HG03432 (cell line): Measurements from ENCODE around the gene ALDH1L1.
"Not testable (repeated sequence)": the region's sequence is repeated elsewhere in the genome, so short reads cannot be mapped to it uniquely, and the experiment has no call there.

Experiments
- ATAC-seq: cut with Tn5 transposase; IDR thresholded peaks from one replicate; pipeline ENCODE4 v1.9.1; 2021; ENCODE audit warnings: mild to moderate bottlenecking, moderate library complexity; ENCODE audit not compliant: unreplicated experiment

ALDH1L1 gene

DNA sequence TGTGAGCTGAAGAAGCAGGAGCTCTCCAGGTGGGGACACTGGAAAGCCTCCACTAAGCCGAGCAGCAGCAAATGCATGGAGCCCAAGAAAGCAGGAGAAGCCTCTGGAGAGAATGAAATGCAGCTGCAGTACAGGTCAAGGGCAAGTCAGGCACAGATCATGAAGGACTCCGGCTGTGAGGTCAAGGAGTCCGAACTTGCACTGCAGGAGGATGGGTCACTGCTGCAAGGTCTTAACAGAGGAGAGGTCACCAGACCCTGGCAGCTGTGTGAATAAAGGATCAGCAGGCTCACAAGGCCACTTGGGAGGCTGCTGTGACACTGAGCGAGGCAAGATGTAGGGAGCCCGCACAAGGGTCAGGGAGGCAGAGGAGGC lies 71.7 kb downstream of the ALDH1L1 start:
- ATAC-seq = no peak

DNA sequence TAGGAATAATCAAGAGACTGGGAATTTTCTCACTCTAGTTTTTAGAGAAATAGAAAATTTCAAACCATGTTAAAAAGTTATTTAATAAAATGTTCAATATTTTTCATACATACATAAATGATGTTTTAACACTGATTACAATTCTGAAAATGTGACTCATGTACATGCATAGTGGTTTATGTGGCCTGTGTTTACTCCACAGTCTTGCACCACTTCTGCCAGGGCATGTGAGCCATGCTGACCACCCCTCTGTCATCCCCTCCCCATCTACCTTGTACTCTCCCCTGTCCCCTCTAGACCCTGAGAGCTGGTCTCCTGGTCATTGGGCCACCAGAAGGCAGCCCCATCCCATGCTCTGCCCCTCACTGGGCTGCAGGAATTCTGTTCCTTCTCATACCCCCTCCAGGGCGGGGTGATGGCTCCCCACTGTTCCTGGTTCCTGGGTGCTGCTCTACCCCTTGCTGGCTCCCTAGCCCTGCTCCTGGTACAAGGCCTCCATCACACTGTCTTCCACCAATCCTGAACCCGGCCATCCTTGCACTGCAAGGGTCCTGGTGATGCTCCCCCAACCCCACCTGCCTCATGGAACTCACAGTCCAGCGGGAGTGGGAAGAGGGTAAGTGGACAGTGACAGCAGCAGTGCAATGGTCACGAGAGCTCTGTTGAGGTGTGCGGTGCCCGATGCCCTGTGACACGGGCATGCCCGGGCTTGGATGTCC lies 72.3 kb downstream of the ALDH1L1 start:
- no peak for ATAC-seq

DNA sequence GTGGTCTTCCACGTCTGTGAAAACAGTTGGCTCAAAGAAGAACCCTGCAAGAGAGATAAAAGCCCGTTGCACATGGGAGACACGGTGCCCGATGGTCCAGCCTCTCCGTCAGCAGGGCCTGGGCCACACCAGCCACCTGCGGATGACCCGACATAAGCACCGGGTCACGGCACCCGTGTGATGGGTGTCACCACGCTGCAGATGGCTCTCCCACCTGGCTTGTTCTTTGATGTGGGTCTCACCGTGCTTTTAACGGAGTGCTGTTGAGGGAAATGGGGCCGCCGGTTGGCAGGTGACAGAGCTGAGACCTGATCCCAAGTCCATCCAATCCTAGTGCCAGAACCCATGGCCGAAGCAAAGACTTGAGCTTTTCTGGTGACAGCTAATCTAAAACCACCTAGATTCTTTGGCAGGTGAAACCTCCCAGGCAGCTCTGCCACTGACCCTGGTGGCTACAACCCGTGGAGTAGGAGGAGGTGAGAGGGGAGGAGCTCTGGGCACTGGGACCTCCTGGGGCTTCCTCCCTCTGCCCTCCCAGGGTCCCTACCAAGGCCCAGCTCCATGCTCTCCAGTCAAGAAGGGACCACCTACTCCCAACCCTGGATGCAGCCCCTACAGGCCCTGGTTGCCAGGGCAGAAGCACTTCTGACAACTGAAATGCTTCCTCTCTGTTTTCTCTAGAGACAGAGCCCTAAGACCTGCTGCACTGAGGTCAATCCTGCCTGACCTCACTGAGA lies 73.0 kb downstream of the ALDH1L1 start:
- ATAC-seq = no peak

DNA sequence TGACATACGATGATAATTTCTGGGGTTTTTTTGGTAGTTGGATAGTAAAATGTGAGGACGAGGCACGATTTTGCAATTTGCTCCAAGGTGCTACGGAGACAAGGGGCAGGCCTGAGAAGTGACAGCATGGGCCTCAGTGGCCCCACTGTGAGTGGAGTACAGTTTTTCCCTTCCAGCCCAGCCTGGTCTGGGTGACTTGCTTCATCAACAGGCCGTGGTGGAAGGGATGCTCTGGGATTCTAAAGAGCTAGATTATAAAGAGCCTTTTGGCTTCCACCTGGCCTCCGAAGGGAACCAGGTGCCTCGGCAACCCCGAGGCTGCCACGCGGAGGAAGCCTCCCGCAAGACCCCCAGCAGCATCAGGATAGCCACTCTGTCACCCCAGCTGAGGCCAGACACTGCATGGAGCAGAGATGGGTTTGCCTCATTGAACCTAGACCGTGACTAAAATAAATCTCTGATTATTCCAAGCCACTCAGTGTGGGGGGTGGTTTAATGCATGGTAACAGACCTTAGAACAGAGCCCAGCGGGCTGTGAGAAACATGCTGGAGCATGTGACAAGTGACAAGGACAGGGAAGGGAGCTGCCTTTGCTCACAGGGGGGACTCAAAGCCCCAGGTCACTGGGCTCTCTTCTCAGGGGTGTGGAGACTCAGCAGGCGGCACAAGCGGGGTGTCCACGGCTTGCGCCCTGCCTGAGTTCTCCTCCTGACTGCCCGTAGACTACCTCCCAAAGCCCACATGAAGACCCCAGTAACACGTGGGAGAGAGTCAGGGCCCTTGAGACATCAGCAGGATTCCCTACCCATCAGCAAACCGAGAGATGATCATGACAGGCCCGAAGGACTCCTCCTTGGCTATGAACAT lies 73.8 kb downstream of the ALDH1L1 start:
- ATAC-seq = no peak

GRCh38 chr3:126105691-126106187 lies 74.6 kb downstream of the ALDH1L1 start:
- ATAC-seq = no peak

DNA sequence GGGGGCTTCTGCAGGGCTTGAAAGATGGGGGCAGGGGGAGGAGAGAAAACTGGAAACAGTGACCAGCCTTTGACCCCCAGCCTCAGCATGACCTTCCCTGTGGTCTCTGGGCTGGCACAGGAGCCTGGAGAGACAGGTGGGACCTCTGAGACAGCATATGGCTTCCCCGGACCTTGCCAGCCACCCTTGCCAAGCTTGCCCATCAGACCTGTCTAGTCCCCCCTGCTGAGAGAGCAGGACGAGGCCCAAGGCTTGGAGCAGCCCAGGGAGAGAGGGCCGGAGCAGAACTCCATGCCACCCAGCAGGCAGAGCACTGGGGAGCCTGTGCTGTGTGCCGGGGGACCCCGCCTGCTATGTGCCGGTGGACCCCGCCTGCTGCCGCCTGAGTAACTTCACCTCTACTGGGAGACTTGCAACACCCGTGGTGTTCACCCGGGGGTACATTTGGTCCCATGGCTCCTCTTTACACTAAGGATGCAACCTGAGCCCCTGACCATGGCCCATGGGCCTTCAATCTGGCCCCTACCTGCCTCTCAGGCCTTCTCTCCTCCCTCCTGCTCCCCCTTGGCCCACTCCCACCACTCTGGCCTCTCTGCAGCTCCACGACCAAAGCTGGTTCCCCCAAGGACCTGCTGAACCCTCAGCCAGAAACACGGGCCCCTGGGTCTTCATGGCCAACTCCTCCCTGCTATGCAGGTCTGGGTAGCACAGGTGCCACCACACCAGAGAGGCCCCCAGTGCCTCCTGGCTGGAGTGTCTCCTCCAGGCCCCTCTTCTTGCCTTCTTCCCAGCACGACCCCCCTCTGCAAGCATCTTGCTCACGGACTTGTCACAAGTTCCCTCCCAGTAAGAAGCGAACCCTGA lies 75.4 kb downstream of the ALDH1L1 start:
- ATAC-seq = no peak

GRCh38 chr3:126104028-126104635 lies 76.3 kb downstream of the ALDH1L1 start:
- no peak for ATAC-seq

DNA sequence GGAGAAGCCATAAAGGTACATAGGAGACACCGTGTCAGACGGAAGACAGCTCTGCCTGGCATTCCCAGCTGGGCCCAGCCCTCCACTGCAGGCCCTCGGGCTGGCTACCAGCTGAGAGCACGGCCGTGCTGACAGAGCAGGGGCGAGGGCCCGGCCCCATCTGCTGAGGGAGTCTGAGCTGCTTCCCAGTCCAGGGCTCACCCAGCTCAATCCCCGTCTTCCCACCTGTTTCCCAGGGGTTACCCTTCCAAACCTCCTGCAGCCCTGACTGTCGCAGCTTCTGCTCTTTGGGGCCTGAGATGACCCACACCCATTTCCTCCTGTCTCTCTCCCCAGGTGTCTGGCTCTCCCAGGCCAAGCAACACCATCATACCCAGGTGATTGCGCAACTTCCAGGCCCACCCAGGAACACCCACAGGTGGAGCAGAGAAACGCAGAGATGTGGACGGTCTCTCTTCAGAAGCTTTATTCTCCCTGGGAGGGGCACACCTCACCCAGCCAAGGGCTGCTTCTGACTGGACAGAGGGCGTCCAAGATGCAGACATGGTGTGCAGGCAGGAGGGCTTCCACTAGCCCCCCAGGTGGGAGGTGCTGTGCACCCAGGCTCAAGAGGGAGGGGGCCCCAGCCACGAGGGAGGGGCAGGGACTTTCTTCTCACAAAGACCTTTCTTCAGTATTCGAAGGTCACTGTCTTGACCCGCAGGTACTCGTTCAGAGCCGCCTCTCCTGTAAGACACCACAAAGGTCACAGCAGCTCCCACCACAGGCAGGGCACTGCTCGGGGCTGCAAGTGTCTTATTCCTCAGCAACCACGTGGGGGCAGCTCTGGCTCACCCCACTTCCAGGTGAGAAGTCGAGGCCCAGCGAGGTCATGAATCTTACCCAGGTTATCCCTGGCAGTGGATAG lies 77.0 kb downstream of the ALDH1L1 start:
- ATAC-seq = no peak

DNA sequence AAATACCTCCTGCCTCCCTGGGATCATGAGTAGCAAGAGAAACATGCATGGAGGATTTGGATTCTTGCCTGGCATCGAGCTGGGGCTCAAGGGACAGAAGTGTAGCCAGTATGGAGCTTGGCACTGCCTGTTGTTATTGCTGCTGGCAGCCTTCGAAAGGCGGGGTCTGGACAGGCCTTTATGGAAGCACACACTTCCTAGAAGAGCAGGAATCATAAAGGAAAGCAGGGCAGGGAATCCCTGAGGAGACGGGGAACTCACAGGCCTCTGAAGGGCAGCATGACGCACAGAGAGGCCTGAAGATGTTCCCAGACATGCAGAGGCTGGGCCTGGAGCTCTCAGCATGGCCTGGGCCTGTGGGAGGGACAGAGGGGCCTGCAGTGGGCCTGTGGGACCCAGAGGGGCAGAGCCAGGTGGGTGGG lies 77.8 kb downstream of the ALDH1L1 start:
- no peak for ATAC-seq

- ATAC-seq = no peak
These were observed 78.4 kb downstream of the ALDH1L1 start for GRCh38 chr3:126102011-126102410.

- ATAC-seq = no peak
These were observed 78.8 kb downstream of the ALDH1L1 start for GRCh38 chr3:126101521-126101982.

GRCh38 chr3:126100634-126101301 lies 79.6 kb downstream of the ALDH1L1 start:
- peak; percentile 39 for ATAC-seq

DNA sequence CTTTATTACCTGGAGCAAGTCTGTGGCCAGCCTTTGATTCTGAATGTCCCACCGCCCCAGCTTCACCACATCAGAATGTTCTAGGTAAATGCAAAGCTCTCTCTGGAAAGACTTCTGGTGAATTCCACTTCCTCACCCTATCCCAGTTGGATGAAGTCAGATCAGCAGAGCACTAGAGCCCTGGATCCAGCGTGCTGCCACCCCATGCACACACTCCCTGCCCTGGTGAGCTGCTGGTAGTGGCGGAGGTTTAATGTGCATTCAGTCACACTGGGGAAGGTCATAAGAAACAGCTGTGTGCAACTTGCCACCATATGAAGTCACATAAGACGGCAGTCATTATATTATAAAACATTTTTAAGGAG lies 80.1 kb downstream of the ALDH1L1 start:
- no peak for ATAC-seq

- no peak for ATAC-seq
These were observed 82.0 kb downstream of the ALDH1L1 start for GRCh38 chr3:126098391-126098858.

DNA sequence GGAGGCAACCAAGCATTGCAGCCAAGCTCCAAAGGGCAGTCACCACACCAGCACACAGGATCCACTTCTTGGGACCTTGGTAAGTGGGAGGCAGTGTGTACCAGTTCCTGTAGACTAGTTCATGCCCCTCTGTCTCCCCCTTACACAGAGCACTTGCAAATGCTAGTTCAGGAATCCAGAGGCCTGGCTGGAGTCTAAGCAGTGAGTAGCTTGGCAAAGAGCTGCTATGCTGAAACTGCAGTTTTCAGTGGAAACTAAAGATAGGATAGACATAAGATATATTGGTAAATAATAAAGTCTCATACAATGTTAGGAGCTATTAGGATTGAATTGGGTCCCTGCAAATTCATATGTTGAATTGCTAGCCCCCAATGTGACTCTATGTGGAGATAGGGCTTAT lies 82.6 kb downstream of the ALDH1L1 start:
- no peak for ATAC-seq

- not testable (repeated sequence) for ATAC-seq
These were observed 84.1 kb downstream of the ALDH1L1 start for GRCh38 chr3:126096274-126096673.

- not testable (repeated sequence) for ATAC-seq
These were observed 88.3 kb downstream of the ALDH1L1 start for GRCh38 chr3:126092128-126092527.

DNA sequence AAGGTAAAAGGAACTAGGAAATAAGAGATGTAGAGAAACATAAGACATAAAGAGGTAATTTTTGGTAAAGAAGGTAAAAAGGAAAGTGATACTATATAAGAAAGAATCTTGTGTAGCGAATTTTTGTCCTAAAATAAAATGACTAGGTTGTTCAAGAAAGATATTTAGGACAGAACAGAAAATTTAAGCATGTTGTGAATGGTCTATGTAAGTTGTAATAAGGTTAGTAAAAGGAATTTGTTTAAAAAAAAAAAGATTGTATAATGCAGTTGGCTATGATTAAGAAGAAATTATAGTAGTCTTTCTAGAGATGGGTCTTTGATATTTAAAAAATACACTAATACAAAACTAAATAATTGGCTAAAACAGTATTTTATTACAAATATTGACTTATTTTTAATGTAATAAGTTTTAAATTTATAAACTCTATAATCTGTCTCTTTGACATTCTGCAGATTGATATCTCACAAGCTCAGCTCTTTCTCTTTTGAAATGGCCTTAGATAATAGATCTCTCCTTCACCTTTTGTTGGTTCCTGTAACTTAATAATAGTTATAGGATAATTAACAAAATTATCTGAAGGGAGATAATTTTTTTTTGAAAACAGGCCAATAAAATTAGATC lies 92.7 kb downstream of the ALDH1L1 start:
- ATAC-seq = no peak
